Airway epithelial cell (primary cell): ENCODE results near the gene MBD3L4. TPM values are rescaled to one million over a fixed set of nuclear protein-coding genes. Genes with fewer than 3 reads are reported as not detected.

Experiments
- total RNA-seq: library from RNA; depleted of rRNA; stranded (reverse); fragments of >200 nt; gene quantifications from 2 replicates; pipeline ENCODE4 v1.2.3, GENCODE V29; 2015

Gene MBD3L4
- not detected in 2 replicates for total RNA-seq

DNA sequence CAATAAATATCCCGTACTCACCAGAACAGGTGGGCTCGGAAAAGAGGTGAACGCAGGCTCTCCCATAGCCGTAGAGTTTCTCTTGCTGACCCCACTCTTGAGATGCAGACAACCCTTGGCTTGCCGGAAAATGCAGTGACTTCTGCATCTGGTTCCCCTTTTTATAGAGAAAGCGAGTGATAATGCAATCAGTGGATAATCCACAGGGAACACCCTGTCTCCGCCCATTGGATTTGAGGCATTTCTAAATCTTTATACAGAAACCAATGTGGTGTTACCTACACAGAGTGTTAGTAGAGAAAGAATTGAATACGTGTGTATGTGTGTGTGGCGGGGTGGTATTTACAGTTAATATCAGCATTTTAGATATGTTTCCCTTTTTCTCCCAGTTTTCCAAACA lies at the start of gene MBD3L4:
Gene MBD3L4 (minus strand): TSS at position 101 of the 400 bp plus-strand sequence. CDS start 35 bp downstream, at position 66.

DNA sequence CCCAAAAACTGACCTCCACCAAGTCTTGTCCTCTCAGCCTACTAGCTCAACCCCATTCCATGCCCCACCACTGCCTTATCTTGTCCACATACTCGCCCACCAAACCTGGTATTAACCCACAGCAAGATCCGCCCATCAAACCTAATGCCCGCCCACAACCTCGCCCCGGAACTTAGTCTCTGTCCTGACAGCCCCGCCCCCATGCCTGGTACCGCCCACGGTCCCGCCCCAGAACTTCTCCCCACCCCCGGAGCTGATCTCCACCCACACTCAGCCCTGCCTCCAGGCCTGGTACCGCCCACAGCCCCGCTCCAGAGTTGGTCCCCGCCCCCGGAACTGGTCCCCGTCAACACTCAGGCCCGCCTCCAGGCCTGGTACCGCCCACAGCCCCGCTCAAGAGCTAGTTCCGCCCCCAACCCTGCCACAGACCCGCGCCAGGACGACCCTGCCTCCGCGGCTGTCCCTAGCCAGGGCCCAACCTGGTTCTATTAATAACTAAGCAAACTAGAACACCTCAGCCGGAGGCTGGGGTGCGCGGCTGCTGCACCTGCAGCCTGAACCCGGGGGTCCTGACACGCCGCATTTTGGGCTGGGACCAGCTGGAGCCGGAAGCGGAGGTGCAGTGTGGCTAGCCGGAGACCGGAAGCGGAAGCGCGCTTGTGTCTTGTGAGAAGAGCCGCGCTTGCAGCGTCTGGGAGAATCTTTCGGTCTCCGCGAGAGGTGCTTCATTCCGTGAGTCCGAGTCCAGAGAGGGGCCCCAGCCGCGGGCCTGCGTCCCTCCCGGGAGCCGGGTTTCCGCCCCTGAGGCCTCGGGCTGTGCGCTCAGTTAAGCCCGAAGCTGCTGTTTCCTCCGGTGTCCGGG lies 29.3 kb upstream of the MBD3L4 start, which contains the start of gene ZNF557:
Gene ZNF557 (plus strand): TSS at position 662 of the 862 bp plus-strand sequence. CDS start 5,372 bp downstream, outside the sequence.

DNA sequence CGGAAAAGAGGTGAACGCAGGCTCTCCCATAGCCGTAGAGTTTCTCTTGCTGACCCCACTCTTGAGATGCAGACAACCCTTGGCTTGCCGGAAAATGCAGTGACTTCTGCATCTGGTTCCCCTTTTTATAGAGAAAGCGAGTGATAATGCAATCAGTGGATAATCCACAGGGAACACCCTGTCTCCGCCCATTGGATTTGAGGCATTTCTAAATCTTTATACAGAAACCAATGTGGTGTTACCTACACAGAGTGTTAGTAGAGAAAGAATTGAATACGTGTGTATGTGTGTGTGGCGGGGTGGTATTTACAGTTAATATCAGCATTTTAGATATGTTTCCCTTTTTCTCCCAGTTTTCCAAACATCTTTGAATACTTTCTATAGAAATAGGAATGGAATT lies 18.6 kb upstream of the MBD3L4 start, which contains the start of gene MBD3L3:
Gene MBD3L3 (minus strand): TSS at position 101 of the 400 bp plus-strand sequence. CDS start 71 bp downstream, at position 30.

DNA sequence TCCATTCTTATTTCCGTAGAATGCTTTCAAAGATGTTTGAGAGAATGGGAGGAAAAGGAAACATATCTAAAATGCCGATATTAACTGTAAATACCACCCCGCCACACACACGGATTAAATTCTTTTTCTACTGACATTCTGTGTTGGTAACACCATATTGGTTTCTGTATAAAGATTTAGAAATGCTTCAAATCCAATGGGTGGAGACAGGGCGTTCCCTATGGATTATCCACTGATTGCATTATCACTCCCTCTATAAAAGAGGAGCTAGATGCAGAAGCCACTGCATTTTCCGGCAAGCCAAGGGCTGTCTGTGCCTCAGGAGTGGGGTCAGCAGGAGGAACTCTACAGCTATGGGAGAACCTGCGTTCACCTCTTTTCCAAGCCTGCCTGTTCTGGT lies 9.0 kb upstream of the MBD3L4 start, which contains the start of gene MBD3L2:
Gene MBD3L2 (plus strand): TSS at position 301 of the 400 bp plus-strand sequence. CDS start 53 bp downstream, at position 354.

DNA sequence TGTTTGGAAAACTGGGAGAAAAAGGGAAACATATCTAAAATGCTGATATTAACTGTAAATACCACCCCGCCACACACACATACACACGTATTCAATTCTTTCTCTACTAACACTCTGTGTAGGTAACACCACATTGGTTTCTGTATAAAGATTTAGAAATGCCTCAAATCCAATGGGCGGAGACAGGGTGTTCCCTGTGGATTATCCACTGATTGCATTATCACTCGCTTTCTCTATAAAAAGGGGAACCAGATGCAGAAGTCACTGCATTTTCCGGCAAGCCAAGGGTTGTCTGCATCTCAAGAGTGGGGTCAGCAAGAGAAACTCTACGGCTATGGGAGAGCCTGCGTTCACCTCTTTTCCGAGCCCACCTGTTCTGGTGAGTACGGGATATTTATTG lies 9.7 kb downstream of the MBD3L4 start, which contains the start of gene MBD3L5:
Gene MBD3L5 (plus strand): TSS at position 301 of the 400 bp plus-strand sequence. CDS start 34 bp downstream, at position 335.

DNA sequence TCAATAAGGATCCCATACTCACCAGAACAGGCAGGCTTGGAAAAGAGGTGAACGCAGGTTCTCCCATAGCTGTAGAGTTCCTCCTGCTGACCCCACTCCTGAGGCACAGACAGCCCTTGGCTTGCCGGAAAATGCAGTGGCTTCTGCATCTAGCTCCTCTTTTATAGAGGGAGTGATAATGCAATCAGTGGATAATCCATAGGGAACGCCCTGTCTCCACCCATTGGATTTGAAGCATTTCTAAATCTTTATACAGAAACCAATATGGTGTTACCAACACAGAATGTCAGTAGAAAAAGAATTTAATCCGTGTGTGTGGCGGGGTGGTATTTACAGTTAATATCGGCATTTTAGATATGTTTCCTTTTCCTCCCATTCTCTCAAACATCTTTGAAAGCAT lies 18.6 kb downstream of the MBD3L4 start, which contains the start of gene MBD3L2B:
Gene MBD3L2B (minus strand): TSS at position 101 of the 400 bp plus-strand sequence. CDS start 34 bp downstream, at position 67.

Other genes starting within 250 kb of the MBD3L4 start
- not detected in 2 replicates for gene ADGRE1, start 152.6 kb downstream of the MBD3L4 start, total RNA-seq
- not detected in 2 replicates for gene MBD3L2B, start 18.7 kb downstream of the MBD3L4 start, total RNA-seq
- gene MBD3L5, start 9.6 kb downstream of the MBD3L4 start, total RNA-seq: not detected in 2 replicates
- gene MBD3L2, start 9.1 kb upstream of the MBD3L4 start, total RNA-seq: not detected in 2 replicates
- not detected in 2 replicates for gene MBD3L3, start 18.5 kb upstream of the MBD3L4 start, total RNA-seq
- gene ZNF557, start 29.5 kb upstream of the MBD3L4 start, total RNA-seq: 2.2 and 6.4 TPM in 2 replicates